Stromal cell of bone marrow (primary cell): ENCODE results near the gene TF.
"Not testable (repeated sequence)": the region's sequence is repeated elsewhere in the genome, so short reads cannot be mapped to it uniquely, and the experiment has no call there.

Experiments used
- DNase-seq: peaks from one replicate; pipeline ENCODE4 v3.0.0-alpha.2; 2012; ENCODE audit warnings: low read depth

TF gene

GRCh38 chr3:133767607-133768006 is 21.4 kb downstream of the TF start:
- no peak for DNase-seq

GRCh38 chr3:133769536-133769935 is 23.3 kb downstream of the TF start:
- no peak for DNase-seq

GRCh38 chr3:133773732-133774131 is 27.5 kb downstream of the TF start:
- no peak for DNase-seq

GRCh38 chr3:133775309-133775708 is 29.1 kb downstream of the TF start:
- DNase-seq: no peak

GRCh38 chr3:133775835-133776234 is 29.6 kb downstream of the TF start:
- DNase-seq: no peak

- no peak for DNase-seq
Observed at GRCh38 chr3:133776794-133777438, 30.7 kb downstream of the TF start.

GRCh38 chr3:133777807-133778568 is 31.8 kb downstream of the TF start:
- no peak for DNase-seq

GRCh38 chr3:133779626-133780203 is 33.5 kb downstream of the TF start:
- DNase-seq: no peak

- not testable (repeated sequence) for DNase-seq
Observed at GRCh38 chr3:133780756-133781155, 34.6 kb downstream of the TF start.

GRCh38 chr3:133781570-133781969 is 35.4 kb downstream of the TF start:
- DNase-seq: no peak

GRCh38 chr3:133782454-133782853 is 36.3 kb downstream of the TF start:
- no peak for DNase-seq

GRCh38 chr3:133783762-133784161 is 37.6 kb downstream of the TF start:
- no peak for DNase-seq

- no peak for DNase-seq
Observed at GRCh38 chr3:133788024-133788423, 41.8 kb downstream of the TF start.

- DNase-seq: no peak
Observed at GRCh38 chr3:133792171-133792763, 46.1 kb downstream of the TF start.

- no peak for DNase-seq
Observed at GRCh38 chr3:133797396-133798105, 51.4 kb downstream of the TF start.

GRCh38 chr3:133799794-133800585 is 53.8 kb downstream of the TF start:
- DNase-seq: no peak

GRCh38 chr3:133803469-133803868 is 57.3 kb downstream of the TF start:
- no peak for DNase-seq

GRCh38 chr3:133804896-133805295 is 58.7 kb downstream of the TF start:
- no peak for DNase-seq

GRCh38 chr3:133805384-133805701 is 59.1 kb downstream of the TF start:
- no peak for DNase-seq

- DNase-seq: peak; percentile 87
Observed at GRCh38 chr3:133805702-133806475, 59.7 kb downstream of the TF start, which contains the start of gene SRPRB. SRPRB (plus strand) TSS chr3:133805815; CDS start chr3:133805849, 34 bp downstream.

GRCh38 chr3:133812872-133813271 is 66.7 kb downstream of the TF start:
- DNase-seq: no peak
